Heart left ventricle (tissue), 13 donors: ENCODE measurements around the gene KIF16B.

Experiments
- POLR2A ChIP-seq, 2 donors: fragments of 450-650 bp; IDR thresholded peaks; one replicate each; pipeline ENCODE4 v1.6.1; 2017; ENCODE audit warnings: antibody characterized with exemption in 2 of 2, mild to moderate bottlenecking in 2 of 2, moderate library complexity in 2 of 2
- TF ChIP-seq, protein P1 (sequence below), 12 donors: fragments of 200-600 bp; sonication (generic) in 4 of 12; IDR thresholded peaks; one replicate each; pipeline versions ENCODE4 v1.5.0 to v1.8.0; 2018 to 2022; ENCODE audit warnings: antibody characterized with exemption in 12 of 12, mild to moderate bottlenecking in 5 of 12
- donor health status: ischemic (EF 13 %, LVEDD 7.1; RV severe dilation, severe dysfunction).
- donor health status: DM: no; HTN: yes; CAD: no.
- donor health status: DM: no; HTN: no; CAD: no.
- donor health status: ischemic (EF 25% LVEDD 6.9; RV normal size, moderate dysfunction).
- donor health status: ischemic (EF 25% LVEDD 5.7; RV mildly dilated, moderate dysfunction).
- donor health status: ischemic (EF 35%, LVEDD 5.7; RV mildly dilated, moderate dysfunction).
- donor health status: nonischemic (EF 11% LVEDD 7.7; RV severe dilation, severe dysfunction).
- donor health status: DM: yes; HTN: yes; CAD: no.
- donor health status: PGD.
- donor health status: ischemic (EF 29% LVEDD 5.4; RV normal size, mild dysfunction).
- donor health status: nonischemic (EF 23%, LVEDD 6.1; RV moderate dilation, normal function).

DNA sequence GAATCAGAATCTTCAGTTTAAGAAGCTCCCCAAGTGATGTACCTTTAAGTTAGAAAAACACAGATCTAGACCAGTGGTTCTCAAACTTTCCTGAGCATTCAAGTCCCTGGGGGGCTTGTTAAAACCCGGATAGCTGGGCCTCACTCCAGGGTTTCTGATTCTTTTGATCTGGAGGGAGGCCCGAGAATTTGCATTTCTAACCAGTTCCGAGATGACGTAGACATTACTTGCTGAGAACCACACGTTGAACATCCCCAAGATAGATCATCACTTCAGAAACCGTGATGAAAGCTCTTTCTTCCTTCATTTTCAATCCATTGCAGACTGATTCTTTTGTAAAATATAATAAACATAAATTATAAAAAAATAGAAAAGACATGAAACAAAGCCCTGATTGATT is 40.7 kb upstream of the KIF16B start:
- TF ChIP-seq, protein P1, sequence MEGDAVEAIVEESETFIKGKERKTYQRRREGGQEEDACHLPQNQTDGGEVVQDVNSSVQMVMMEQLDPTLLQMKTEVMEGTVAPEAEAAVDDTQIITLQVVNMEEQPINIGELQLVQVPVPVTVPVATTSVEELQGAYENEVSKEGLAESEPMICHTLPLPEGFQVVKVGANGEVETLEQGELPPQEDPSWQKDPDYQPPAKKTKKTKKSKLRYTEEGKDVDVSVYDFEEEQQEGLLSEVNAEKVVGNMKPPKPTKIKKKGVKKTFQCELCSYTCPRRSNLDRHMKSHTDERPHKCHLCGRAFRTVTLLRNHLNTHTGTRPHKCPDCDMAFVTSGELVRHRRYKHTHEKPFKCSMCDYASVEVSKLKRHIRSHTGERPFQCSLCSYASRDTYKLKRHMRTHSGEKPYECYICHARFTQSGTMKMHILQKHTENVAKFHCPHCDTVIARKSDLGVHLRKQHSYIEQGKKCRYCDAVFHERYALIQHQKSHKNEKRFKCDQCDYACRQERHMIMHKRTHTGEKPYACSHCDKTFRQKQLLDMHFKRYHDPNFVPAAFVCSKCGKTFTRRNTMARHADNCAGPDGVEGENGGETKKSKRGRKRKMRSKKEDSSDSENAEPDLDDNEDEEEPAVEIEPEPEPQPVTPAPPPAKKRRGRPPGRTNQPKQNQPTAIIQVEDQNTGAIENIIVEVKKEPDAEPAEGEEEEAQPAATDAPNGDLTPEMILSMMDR (IDR thresholded peaks at IDR 0.05), result no peak
- TF ChIP-seq POLR2A (IDR thresholded peaks at IDR 0.05), result no peak
